Activated CD4-positive, alpha-beta memory T cell treated with anti-CD3 and anti-CD28 coated beads, Interleukin-2, amount 10 ng/mL, durations not matched to agents 7 days and 5 days (primary cell): ENCODE measurements around the gene TNNI2. TPM values are rescaled to one million over a fixed set of nuclear protein-coding genes. Genes with fewer than 3 reads are reported as not detected.

ENCODE experiments used
- CTCF ChIA-PET: fragments of 350-600 bp; sonication (Branson Sonifier 250); formaldehyde crosslinking; loops from one replicate; lab custom pipeline; 2021; ENCODE audit warnings: antibody characterized with exemption, inconsistent platforms; lab: Charles Lee
- POLR2A ChIA-PET: fragments of 350-600 bp; sonication (Branson Sonifier 250); formaldehyde crosslinking; loops from one replicate; lab custom pipeline; 2021; ENCODE audit warnings: antibody characterized with exemption; lab: Charles Lee
- DNase-seq: peaks from one replicate; pipeline ENCODE4 v3.0.0-alpha.2; 2020
- H3K27ac Mint-ChIP-seq: one replicate; pipeline ENCODE4 v1.8.0; 2021; ENCODE audit warnings: mild to moderate bottlenecking, mixed read lengths
- H3K27me3 Mint-ChIP-seq: one replicate; pipeline ENCODE4 v1.8.0; 2021; ENCODE audit warnings: mixed read lengths
- H3K36me3 Mint-ChIP-seq: one replicate; pipeline ENCODE4 v1.8.0; 2021; ENCODE audit warnings: low read depth, mixed read lengths
- H3K4me1 Mint-ChIP-seq: one replicate; pipeline ENCODE4 v1.8.0; 2021; ENCODE audit warnings: mixed read lengths
- H3K4me3 Mint-ChIP-seq: one replicate; pipeline ENCODE4 v1.8.0; 2021; ENCODE audit warnings: mild to moderate bottlenecking, mixed read lengths
- H3K9me3 Mint-ChIP-seq: one replicate; pipeline ENCODE4 v1.8.0; 2021; ENCODE audit warnings: mixed read lengths
- total RNA-seq, 2 experiments: library from RNA; stranded (reverse); gene quantifications; one replicate each; pipeline ENCODE4 v1.2.3, GENCODE V29; 2021

Gene TNNI2
- total RNA-seq, 2 experiments from 2014 or later: 0.38 to 0.60 TPM

GRCh38 chr11:1877211-1878136, 38.7 kb downstream of the TNNI2 start:
- Mint-ChIP-seq H3K27ac (no peak overlapping the region), H3K4me3 (no peak overlapping the region), H3K4me1 (peaks cover 15% of the 10 kb centered on the region), H3K9me3 (no peaks in the 10 kb centered on the region), H3K27me3 (no peaks in the 10 kb centered on the region), H3K36me3 (no peaks in the 10 kb centered on the region)
- ChIA-PET CTCF (interaction anchor here (0.6 to 1.8 kb wide), 3 partner anchors 24 to 601 kb away, joined by 3 to 4 read pairs (median 4); no protein-coding TSS in a partner anchor), POLR2A (interaction anchor here (1.0 to 1.5 kb wide), 3 partner anchors 10 to 24 kb away, joined by 3 to 6 read pairs (median 4); no protein-coding TSS in a partner anchor)
- DNase-seq: no peak

GRCh38 chr11:1878137-1879031, 39.6 kb downstream of the TNNI2 start:
- CTCF ChIA-PET: interaction anchor here (0.6 kb wide), 1 partner anchor 602 kb away, joined by 3 read pairs; no protein-coding TSS in a partner anchor

GRCh38 chr11:1879342-1879940, 40.7 kb downstream of the TNNI2 start:
- ChIA-PET CTCF (no interaction called here), POLR2A (interaction anchor here (1.0 kb wide), 1 partner anchor 37 kb away, joined by 3 read pairs; no protein-coding TSS in a partner anchor)
- Mint-ChIP-seq H3K27me3 (no peaks in the 10 kb centered on the region), H3K4me1 (peaks cover 10% of the 10 kb centered on the region), H3K36me3 (no peaks in the 10 kb centered on the region), H3K4me3 (no peak overlapping the region), H3K27ac (no peak overlapping the region), H3K9me3 (no peaks in the 10 kb centered on the region)
- no peak for DNase-seq

More at GRCh38 chr11:1878137-1879031, 39.6 kb downstream of the TNNI2 start:
- no peaks in the 10 kb centered on the region for H3K36me3 Mint-ChIP-seq
- H3K4me3 Mint-ChIP-seq: no peak overlapping the region
- H3K27me3 Mint-ChIP-seq: no peaks in the 10 kb centered on the region
- peaks cover 11% of the 10 kb centered on the region for H3K4me1 Mint-ChIP-seq
- no peak for DNase-seq
- POLR2A ChIA-PET: interaction anchor here (1.0 to 1.1 kb wide), 3 partner anchors 9 to 38 kb away, joined by 3 to 4 read pairs (median 3); no protein-coding TSS in a partner anchor
- no peaks in the 10 kb centered on the region for H3K9me3 Mint-ChIP-seq
- H3K27ac Mint-ChIP-seq: no peak overlapping the region

GRCh38 chr11:1879941-1880720, 41.4 kb downstream of the TNNI2 start:
- H3K27me3 Mint-ChIP-seq: no peaks in the 10 kb centered on the region
- no peak for DNase-seq
- no peaks in the 10 kb centered on the region for H3K9me3 Mint-ChIP-seq
- H3K36me3 Mint-ChIP-seq: no peaks in the 10 kb centered on the region
- ChIA-PET CTCF (interaction anchor here (1.1 kb wide), 1 partner anchor 33 kb away, joined by 3 read pairs; no protein-coding TSS in a partner anchor), POLR2A (no interaction called here)
- H3K27ac Mint-ChIP-seq: peak overlapping the region; percentile 40
- H3K4me3 Mint-ChIP-seq: no peak overlapping the region
- peaks cover 9% of the 10 kb centered on the region for H3K4me1 Mint-ChIP-seq

- Mint-ChIP-seq H3K27me3 (no peaks in the 10 kb centered on the region), H3K36me3 (no peaks in the 10 kb centered on the region), H3K4me3 (no peak overlapping the region), H3K4me1 (peaks cover 6% of the 10 kb centered on the region), H3K9me3 (no peaks in the 10 kb centered on the region), H3K27ac (peak overlapping the region; percentile 40)
- ChIA-PET CTCF (interaction anchor here (1.1 to 3.7 kb wide), 7 partner anchors 10 to 187 kb away, joined by 3 to 39 read pairs (median 9); partner anchors contain the start of genes LSP1 and PRR33), POLR2A (interaction anchor here (0.8 kb wide), 1 partner anchor 45 kb away, joined by 3 read pairs; no protein-coding TSS in a partner anchor)
- no peak for DNase-seq
Measured at GRCh38 chr11:1880746-1881441, 42.1 kb downstream of the TNNI2 start.

- CTCF ChIA-PET: interaction anchor here (0.6 to 3.7 kb wide), 36 partner anchors 9 to 270 kb away, joined by 3 to 39 read pairs (median 4); partner anchors contain the start of genes H19, LSP1, PRR33 and TNNI2
- peaks cover 6% of the 10 kb centered on the region for H3K4me1 Mint-ChIP-seq
- H3K27ac Mint-ChIP-seq: no peak overlapping the region
- H3K36me3 Mint-ChIP-seq: no peaks in the 10 kb centered on the region
- POLR2A ChIA-PET: interaction anchor here (0.7 to 1.5 kb wide), 11 partner anchors 10 to 66 kb away, joined by 3 to 7 read pairs (median 4); partner anchors contain the start of genes MRPL23 and PRR33
- H3K4me3 Mint-ChIP-seq: no peak overlapping the region
- H3K9me3 Mint-ChIP-seq: no peaks in the 10 kb centered on the region
- DNase-seq: no peak
- no peaks in the 10 kb centered on the region for H3K27me3 Mint-ChIP-seq
Measured at GRCh38 chr11:1881442-1882264, 42.9 kb downstream of the TNNI2 start.

GRCh38 chr11:1882265-1883238, 43.8 kb downstream of the TNNI2 start:
- CTCF ChIA-PET: interaction anchor here (0.6 to 3.7 kb wide), 35 partner anchors 8 to 269 kb away, joined by 3 to 39 read pairs (median 4); partner anchors contain the start of genes H19, LSP1, PRR33 and TNNI2
- POLR2A ChIA-PET: interaction anchor here (0.7 to 1.5 kb wide), 9 partner anchors 9 to 65 kb away, joined by 3 to 7 read pairs (median 4); partner anchors contain the start of genes MRPL23 and PRR33
- H3K27me3 Mint-ChIP-seq: no peaks in the 10 kb centered on the region
- H3K4me3 Mint-ChIP-seq: no peak overlapping the region
- DNase-seq: peak; percentile 75
- no peaks in the 10 kb centered on the region for H3K9me3 Mint-ChIP-seq
- peaks cover 4% of the 10 kb centered on the region for H3K36me3 Mint-ChIP-seq
- peaks cover 12% of the 10 kb centered on the region for H3K4me1 Mint-ChIP-seq
- no peak overlapping the region for H3K27ac Mint-ChIP-seq

- Mint-ChIP-seq H3K4me1 (peaks cover 21% of the 10 kb centered on the region), H3K9me3 (no peaks in the 10 kb centered on the region), H3K27ac (no peak overlapping the region), H3K36me3 (peaks cover 15% of the 10 kb centered on the region), H3K4me3 (no peak overlapping the region), H3K27me3 (no peaks in the 10 kb centered on the region)
- ChIA-PET CTCF (interaction anchor here (0.6 to 3.7 kb wide), 10 partner anchors 14 to 176 kb away, joined by 3 to 39 read pairs (median 8); partner anchors contain the start of gene LSP1), POLR2A (no interaction called here)
- DNase-seq: no peak
Measured at GRCh38 chr11:1883346-1884302, 44.8 kb downstream of the TNNI2 start.

- H3K27ac Mint-ChIP-seq: no peak overlapping the region
- no peaks in the 10 kb centered on the region for H3K9me3 Mint-ChIP-seq
- H3K4me1 Mint-ChIP-seq: peaks cover 27% of the 10 kb centered on the region
- H3K36me3 Mint-ChIP-seq: peaks cover 20% of the 10 kb centered on the region
- no peak overlapping the region for H3K4me3 Mint-ChIP-seq
- no peak for DNase-seq
- CTCF ChIA-PET: interaction anchor here (3.7 kb wide), 1 partner anchor 33 kb away, joined by 39 read pairs; the partner anchor contains the start of gene LSP1
- POLR2A ChIA-PET: no interaction called here
- no peaks in the 10 kb centered on the region for H3K27me3 Mint-ChIP-seq
Measured at GRCh38 chr11:1884303-1884700, 45.5 kb downstream of the TNNI2 start.
